HG02678 (cell line): Measurements from ENCODE around the gene VTA1.
A peak's percentile ranks its signal among the peaks of the same experiment; 100 is the strongest.
"Not testable (repeated sequence)": the region's sequence is repeated elsewhere in the genome, so short reads cannot be mapped to it uniquely, and the experiment has no call there.

Experiments used
- ATAC-seq: cut with Tn5 transposase; IDR thresholded peaks from one replicate; pipeline ENCODE4 v1.9.1; 2021; ENCODE audit warnings: mild to moderate bottlenecking, moderate library complexity; ENCODE audit not compliant: unreplicated experiment

Gene VTA1

DNA sequence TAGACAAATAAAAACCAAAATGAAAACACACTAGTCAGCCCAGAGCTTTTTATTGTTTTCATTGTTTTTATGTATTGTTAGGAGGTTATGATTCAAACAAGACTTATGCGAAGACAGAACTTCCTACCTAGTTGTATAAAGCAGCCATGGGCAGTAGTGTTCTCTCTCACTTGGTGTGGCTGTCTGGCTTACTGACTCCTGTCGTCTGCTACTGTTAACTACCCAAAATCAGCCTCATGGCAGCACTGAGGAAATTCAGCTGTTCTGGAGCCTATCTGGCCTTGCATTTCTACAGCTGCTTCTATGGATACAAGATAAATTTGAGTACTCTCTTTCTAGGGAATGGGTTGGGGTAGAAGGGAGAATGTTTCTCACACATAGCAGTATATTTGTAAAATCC, 20.4 kb downstream of the VTA1 start:
- no peak for ATAC-seq

DNA sequence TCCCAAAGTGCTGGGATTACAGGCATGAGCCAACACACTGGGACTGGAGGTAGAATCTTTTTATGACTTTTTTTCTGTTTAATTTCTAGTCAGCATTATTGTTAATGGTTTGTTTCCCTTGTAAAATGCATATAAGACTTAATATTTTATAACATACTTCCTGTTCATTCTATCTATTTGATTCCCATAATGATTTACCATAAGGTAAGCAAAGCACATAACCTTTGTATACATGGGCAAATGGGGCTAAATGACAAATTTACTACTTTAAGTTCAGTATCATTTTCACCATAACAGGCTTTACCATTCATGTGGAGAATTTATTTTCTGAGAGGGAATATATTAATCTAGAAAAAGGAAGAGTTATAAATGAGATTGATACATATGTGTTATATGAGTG, 24.3 kb downstream of the VTA1 start:
- no peak for ATAC-seq

DNA sequence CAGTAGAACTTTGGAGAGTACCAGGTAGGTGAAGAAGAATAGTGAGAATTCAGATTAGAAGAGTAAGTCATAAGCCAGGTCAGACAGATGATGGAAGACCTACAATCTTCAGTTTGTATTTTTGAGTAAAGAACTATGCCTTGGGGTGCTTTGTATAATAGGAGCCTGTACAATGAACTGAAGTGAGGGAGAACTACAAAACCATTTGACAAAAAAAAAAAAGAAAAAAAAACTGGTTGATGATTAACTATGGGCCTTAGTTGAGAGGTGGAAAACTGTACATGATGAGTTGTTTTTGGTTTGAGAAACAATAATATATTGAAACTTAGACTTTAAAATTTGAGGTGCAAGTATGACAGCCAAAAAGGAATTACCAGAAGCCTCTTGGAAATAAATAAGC, 25.7 kb downstream of the VTA1 start:
- no peak for ATAC-seq

DNA sequence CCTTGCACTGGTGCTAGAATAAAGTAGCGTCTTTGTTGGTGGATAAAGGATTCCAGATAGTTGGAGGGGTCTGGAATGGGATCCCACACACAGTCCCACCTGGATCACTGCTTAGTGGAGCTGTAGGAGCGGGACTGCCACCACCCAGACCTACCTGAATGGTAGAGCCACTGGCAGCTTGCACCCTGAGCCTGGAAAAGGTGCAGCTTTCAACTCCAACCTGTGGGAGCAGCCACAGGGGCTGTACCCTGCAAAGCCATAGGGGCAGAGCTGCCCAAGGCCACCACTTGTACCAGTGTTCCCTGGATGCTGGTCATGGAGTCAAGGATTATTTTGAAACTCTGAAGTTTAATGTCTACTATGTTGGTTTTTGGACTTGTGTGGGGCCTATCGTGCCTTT, 26.9 kb downstream of the VTA1 start:
- ATAC-seq = no peak

DNA sequence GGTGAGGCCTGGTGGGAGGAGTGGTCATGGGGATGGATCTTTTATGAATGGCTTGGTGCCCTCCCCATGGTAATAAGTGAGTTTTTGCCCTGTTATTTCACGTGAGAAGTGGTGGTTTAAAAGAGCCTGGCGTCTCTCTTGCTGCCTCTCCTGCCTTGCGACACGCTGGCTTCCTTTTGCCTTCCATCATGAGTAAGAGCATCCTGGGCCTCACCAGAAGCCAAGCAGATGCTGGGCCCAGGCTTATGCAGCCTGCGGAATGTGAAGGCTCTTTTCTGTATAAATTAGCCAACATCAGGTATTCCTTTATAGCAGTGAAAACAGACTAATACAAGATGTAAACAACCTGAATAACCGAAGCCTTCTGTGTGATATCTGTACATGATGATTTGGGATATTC, 27.6 kb downstream of the VTA1 start:
- no peak for ATAC-seq

DNA sequence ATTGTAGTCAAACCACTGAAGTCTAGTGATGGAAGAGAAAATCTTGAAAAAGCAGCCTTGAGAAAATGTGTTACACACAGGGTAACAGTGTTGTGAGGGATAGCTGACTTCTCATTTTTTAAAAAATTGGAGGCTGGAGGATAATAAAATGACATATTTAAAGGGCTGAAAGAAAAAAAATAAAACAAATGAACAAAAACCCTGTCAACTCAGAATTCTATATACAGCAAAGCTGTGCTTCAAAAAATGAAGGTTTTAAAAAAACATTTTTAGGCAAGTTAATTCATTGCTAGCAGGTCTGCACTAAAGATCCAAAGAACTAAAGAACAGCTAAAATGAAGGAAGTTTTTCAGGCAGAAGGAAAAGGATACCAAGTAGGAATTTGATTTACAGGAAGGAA, 31.1 kb downstream of the VTA1 start:
- ATAC-seq = no peak

DNA sequence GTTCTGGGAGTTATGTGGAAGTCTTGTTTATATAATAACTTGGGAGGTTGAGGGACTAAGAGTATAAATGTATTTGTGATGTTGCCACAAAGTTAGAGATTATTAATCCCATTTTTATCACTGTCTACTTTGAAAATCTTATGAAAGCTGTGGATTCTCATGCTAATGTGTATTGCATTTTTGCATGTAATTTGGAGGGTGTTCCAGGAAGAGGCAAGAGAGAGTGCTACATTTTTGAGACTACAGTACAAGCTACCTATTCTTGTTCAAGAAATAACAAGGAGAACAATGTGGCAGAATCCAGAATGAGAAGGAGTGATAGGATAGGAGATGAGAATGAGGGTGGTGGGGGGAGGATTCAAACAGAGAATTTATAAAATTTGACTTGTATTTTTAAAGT, 34.9 kb downstream of the VTA1 start:
- ATAC-seq = no peak

DNA sequence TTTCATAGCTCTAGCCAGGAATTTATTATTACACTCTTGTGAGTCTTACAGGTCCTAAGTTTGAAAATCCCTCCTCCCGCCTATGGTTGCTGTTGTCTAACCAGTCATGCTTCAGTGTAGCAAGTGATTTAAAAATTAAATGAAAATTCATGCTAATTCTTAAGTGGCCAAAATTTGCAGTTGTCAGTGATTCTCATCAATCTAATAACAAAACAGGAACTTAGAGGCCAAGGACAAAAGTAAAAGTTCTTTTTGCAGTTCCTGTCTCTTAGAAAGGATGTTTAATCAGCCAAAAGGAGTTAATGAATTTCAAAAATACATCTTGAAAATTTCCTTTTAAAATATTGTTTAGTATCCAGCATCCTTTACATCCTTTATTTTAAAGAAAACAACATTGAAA, 36.3 kb downstream of the VTA1 start:
- ATAC-seq = no peak

DNA sequence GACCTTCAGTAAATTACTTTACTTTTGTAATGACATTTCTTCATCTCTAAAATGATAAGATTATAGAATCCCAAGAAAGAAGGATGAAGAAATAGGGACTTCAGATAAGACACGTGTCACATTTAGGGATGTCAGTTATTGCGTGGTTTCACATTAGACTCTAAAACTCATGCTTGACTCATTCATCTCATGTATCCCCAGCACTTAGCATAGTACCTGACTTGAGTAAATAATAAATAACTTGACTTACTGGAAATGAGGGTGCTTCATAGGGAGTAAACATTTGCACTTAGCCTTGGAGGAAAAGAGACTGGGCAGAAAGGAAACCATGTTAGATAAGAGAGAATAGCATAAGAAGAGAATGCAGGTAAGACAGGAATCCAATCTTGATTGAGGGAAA, 37.2 kb downstream of the VTA1 start:
- ATAC-seq = no peak

DNA sequence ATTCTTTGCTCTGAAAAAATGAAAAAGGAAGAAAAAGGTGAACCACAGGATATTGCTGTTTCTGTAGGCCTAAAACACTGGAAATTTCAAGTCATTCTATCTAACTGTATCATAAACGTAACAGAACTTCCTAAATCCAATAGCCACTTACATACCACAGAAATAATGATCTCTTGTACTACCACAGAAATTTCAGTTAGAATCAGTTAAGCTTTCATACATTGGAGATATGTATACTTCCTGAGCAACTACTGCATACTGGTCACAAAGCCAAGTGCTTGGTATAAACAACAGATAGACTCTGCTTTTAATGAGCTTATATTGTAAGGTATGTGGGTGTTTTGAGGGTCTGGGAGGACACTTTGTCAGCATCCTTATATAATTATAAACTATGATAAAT, 38.6 kb downstream of the VTA1 start:
- ATAC-seq = no peak

DNA sequence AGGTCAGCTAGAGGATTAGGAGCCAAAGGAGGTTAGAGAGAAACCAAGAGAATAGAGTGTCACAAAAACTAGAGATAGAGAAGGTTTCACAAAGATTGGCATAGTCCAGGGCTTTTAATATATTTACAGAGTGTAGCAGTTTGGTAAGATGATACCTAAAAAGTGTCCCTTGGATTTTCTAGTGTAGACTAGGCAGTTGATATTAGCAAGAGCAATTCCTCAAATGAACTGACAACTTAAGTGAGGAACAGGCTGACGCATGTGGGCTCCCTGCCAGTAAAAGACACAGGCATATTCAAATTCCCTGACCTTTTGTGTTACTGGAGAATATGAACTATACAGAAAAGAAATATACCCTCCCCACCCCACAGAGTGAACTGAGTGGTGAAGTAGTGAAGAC, 40.1 kb downstream of the VTA1 start:
- no peak for ATAC-seq

DNA sequence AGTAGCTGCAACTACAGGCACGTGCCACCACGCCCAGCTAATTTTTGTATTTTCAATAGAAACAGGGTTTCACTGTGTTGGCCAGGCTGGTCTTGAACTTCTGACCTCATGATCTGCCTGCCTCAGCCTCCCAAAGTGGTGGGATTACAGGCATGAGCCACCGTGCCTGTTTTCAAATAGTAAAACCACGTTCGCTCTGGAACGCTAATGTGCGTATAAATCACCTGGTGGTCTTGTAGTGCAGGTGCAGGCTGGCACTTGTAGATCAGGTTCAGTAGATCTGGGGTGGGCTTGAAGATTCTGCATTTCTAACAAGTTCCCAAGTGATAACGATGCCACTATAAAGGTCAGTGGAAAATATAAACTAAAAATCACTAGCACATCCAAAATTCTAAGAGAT, 41.3 kb downstream of the VTA1 start:
- ATAC-seq = not testable (repeated sequence)

DNA sequence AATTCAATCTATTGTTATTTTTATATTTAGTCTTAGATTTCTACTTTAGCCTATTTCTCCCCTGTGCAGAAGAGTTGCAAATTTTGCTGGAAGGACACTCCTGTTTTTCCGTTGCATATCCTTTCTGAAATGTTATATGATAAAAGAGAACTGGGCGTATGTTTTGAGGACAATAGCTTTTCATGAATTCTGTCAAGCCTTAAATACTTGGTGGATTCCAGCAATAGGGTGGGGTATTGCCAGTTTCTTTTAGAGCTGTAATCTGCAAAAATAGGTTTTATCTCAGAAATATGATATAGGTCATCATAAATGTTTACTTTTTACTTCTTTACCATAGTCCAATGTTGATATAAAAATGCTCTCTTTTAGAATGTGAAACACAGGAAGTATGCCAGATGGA, 42.0 kb downstream of the VTA1 start:
- ATAC-seq = no peak

DNA sequence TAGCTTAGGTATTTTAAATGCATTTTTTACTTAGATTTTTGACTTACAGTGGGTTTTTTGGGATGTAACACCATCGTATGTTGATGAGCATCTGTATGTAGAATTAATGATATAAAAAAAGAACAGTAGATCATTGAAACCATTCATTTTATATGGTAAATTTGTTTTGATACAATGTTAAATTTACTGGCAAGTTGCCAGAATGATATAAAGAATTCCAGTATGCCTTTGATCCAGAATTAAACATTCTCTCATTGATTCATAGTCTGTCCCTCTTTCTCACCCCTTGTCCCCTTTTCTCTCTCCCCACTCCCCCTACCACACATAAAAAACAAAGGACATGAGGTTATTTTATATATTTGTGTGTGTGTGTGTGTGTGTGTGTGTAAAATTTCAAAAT, 45.3 kb downstream of the VTA1 start:
- ATAC-seq = no peak

DNA sequence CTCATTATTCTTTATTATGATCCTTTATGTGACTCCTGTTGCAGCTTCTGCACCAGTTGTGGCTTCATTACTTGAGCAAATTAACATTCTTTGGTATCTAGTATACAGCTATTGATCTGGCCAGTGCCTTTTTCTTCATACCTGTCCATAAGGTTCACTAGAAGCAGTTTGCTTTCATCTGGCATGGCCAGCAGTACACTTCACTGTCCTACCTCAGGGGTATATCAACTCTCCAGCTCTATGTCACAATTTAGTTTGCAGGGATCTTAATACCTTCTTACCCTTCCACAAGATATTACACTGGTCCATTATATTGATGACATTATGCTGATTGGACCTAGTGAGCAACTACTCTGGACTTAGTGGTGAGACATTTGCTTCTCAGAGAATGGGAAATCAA, 46.6 kb downstream of the VTA1 start:
- ATAC-seq = no peak

DNA sequence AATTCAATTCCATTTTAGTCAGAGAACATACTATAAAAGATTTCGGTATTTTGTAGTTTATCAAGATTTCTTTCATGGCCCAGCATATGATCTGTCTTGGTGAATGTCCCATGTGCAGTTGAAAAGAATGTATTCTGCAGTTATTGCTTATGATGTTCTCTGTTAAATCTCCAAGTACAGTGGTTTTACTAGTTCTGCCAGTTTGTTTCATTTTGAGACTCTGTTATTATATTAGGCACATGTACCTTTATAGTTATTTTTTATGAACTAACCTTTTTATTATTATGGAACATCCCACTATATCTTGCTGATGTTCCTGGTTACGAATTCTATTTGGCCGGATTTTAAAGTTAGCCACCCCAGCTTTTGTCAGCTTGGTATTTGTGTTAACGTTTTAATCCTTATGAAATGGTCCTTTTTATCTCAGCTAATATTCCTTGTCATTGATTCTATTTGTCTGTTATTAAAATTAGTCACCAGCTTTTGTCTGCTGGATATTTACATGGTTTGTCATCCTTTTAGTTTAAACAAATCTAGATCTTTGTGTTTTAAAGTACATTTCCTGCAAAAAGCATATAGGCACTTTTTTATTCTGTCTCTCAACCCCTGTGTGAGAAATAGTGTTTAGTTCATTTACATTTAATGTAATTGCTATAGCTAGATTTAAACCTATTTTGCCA, 48.9 kb downstream of the VTA1 start:
- no peak for ATAC-seq

DNA sequence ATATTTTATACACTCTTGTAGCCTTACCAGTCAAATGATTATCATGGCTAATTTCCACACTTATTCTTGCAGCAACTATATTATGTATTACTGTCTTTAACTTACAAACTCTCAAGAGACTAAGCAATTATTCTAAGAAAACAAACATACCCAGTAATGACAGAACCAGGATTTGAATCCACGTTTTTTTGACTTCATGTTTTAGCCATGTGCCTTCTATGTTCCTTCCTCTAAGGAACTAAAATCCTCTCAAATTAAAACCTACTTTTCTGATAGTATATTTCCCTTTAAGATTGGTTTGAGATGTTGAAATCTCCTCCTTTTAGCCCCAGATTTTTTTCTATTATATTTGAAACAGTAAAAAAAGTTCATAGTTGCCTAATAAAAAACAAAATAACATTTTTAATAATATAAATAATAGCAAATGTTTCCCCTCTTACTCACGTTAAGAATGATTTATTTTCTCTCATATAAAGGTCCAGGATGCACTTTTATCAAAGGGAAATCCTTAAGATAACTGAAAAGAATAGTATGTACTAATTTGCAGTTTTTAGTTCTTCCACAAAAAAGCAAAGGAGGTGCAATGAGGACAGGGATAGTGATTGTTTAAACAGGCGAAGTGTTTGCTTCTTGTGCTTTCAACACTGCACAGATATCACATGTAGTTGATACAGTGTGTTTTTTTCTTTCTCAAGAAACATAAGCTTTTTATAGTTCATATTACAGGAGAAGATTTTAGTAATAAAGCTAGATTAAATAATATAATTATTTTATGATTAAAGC, 54.0 kb downstream of the VTA1 start:
- no peak for ATAC-seq

DNA sequence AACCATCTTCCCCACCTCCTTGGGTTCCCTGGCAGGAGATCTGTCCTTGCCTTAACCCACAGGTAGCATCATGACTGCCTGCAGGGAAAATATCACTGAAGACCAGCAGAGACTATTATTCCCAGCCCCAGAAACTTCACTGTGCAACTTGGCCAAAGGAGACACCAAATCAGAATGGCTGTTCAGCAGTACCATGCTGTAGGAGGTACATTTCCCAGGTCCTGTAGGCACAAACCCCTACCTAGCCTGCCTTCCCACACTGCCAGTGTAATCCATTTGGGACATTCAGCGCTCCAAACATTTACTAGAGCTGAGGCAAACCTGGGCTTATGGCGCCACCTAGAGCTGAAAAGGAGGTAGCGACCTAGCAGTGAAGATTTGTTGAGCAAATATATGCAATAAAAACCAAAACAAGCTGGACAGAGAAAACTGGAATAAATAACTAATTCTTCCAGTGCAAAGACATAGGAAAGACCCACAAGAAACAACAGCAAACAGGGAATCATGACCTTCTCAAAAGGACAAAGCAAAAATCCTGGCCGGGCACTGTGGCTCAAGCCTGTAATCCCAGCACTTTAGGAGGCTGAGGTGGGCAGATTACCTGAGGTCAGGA, 60.3 kb downstream of the VTA1 start:
- peak; percentile 48 for ATAC-seq

DNA sequence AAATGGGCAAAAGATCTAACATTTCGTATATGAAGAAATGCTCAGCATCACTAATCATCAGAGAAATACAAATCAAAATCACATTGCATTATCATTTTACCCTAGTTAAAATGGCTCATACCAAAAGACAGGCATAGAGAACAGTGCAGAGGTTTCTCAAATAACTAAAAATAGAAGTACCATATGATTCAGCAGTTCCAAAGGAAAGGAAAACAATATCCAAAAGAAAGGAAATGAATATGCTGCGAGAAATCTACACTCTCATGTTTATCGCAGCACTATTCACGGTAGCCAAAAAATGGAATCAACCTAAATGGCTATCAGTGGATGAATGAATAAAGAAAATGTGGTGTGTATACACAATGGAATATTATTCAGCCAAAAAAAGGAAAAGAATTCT, 63.5 kb downstream of the VTA1 start:
- no peak for ATAC-seq

DNA sequence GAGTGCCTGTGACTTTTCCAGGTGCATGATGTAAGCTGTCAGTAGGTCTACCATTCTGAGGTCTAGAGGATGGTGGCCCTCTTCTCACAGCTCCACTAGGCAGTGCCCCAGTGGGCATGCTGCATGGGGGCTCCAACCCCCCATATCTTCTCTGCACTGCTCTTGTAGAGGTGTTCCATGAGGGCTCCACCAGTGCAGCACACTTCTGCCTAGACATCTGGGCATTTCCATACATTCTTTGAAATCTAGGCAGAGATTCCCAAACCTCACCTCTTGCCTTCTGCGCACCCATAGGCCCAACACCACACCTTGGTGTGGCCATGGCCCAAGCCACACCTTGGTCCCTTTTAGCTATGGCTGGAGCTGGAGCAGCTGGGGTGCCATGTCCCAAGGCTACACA, 66.3 kb downstream of the VTA1 start:
- ATAC-seq = no peak

DNA sequence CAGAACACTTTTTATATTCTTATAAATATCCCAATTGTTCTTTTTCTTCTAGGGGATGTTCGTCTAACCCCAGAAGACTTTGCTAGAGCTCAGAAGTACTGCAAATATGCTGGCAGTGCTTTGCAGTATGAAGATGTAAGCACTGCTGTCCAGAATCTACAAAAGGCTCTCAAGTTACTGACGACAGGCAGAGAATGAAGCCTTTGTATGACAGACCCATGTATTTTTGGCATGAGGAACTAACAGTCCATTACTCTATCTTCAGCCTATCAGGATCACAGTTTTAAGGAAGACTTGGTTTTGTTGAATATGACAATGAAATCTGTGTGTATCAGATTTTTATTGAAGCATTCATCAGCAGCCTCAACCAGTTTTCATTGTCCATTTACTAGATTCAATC, 71.4 kb downstream of the VTA1 start:
- no peak for ATAC-seq

DNA sequence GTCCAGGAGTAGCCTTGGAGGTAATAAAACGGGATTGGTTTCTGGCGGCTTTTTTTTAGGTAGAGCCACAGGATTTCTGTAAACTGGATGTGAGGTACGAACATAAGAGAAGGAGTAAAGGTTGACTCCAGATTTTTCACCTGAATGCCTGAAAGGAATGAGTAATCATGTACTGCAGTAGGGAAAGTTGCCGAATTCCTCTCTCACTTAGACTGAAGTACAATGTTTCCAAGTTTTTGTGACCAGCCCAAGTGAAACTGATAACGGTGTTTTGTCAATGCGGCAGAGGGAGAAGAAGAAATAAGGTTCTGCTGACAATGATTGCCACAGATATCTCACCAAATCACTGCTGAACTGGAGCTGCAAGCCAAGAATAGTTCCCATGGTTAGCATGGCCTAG, 75.0 kb downstream of the VTA1 start:
- no peak for ATAC-seq
